ENCODE data around the gene NADK. TPM values are rescaled to one million over a fixed set of nuclear protein-coding genes. Genes with fewer than 3 reads are reported as not detected.

Gene NADK
- polyA plus RNA-seq, 1 donor from 2014 or later = 55.6 TPM

DNA sequence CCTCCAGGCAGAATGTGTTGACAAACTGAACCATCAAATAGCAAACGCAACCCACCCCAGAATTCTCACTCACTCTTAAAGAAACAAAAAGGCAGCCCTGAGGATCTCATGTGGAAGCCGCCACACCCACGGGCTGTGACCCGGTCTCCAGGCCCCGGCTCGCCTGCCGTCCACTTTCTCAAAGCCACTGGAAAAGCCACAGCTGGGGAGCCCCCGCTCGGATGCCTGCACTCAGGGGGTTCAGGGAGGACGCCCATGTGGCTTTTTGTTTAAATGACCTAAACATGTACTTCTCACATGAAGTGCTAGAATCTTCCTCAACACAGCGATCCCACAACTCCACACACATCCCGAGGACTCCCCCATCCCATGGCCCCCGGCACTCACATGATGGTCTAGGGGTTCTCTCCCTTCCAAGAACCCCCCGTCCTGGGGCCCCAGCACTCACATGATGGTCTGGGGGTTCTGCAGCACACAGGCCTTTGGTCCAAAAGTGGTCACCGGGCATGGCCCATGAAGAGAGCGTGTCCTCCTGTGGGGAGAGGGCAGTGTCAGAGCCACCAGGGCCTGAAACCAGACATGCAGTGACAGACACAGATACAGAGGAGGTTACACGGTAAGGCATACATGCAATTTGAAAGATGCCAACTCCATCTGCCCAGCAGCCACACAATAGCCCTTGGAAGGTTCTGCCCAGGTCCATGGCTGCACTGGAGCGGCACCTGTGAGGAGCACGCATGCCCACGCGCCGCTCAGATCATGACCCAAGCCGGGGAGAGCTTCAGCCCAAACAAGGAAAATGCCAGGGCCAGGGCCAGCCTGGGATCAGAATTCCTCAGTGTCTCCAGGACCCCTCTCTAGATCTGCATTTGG is 16.5 kb downstream of the NADK start:
- H3K27ac Mint-ChIP-seq = no peak overlapping the region
- H3K4me3 Mint-ChIP-seq = no peak overlapping the region
- H3K9me3 Mint-ChIP-seq = no peaks in the 10 kb centered on the region
- peaks cover 0 to 3% (median 0%) of the 10 kb centered on the region in 3 donors for H3K4me1 Mint-ChIP-seq
- H3K27me3 Mint-ChIP-seq = no peaks in the 10 kb centered on the region
- no peaks in the 10 kb centered on the region for H3K36me3 Mint-ChIP-seq

DNA sequence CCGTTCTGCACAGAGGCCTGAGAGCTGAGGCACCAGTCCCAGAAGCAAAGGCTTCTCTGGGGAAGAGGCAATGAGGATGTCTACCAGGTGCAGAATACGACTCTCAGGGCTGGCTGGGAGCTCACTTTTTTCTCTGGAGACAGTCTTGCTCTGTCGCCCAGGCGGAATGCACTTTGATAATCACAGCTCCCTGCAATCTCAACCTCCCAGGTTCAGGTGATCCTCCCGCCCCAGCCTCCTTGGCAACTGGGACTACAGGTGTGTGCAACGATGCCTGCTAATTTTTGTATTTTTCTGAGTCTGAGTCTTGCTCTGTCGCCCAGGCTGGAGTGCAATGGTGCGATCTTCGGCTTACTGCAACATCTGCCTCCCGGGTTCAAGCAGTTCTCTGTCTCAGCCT is 17.6 kb downstream of the NADK start:
- H3K27ac Mint-ChIP-seq = no peak overlapping the region
- no peaks in the 10 kb centered on the region for H3K36me3 Mint-ChIP-seq
- peaks cover 0 to 3% (median 0%) of the 10 kb centered on the region in 3 donors for H3K4me1 Mint-ChIP-seq
- H3K27me3 Mint-ChIP-seq = no peaks in the 10 kb centered on the region
- H3K9me3 Mint-ChIP-seq = no peaks in the 10 kb centered on the region
- no peak overlapping the region for H3K4me3 Mint-ChIP-seq

DNA sequence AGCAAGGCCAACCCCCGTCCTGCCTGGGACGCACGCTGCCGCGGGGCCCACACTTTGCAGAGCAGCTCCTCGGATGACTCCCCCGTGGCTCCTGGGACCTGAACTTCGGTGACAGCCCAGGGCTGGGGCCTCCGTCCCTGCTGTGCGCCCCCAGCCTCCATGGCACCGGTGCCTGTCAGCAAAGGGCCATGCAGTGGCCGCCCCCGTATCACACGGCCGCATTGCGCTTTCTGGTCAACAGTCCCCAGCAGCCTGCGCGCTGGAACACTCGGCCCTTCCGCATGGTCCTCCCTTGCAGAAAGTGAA is 18.0 kb downstream of the NADK start:
- Mint-ChIP-seq H3K27ac (no peak overlapping the region), H3K4me1 (peaks cover 0 to 3% (median 0%) of the 10 kb centered on the region in 3 donors), H3K9me3 (no peaks in the 10 kb centered on the region)

DNA sequence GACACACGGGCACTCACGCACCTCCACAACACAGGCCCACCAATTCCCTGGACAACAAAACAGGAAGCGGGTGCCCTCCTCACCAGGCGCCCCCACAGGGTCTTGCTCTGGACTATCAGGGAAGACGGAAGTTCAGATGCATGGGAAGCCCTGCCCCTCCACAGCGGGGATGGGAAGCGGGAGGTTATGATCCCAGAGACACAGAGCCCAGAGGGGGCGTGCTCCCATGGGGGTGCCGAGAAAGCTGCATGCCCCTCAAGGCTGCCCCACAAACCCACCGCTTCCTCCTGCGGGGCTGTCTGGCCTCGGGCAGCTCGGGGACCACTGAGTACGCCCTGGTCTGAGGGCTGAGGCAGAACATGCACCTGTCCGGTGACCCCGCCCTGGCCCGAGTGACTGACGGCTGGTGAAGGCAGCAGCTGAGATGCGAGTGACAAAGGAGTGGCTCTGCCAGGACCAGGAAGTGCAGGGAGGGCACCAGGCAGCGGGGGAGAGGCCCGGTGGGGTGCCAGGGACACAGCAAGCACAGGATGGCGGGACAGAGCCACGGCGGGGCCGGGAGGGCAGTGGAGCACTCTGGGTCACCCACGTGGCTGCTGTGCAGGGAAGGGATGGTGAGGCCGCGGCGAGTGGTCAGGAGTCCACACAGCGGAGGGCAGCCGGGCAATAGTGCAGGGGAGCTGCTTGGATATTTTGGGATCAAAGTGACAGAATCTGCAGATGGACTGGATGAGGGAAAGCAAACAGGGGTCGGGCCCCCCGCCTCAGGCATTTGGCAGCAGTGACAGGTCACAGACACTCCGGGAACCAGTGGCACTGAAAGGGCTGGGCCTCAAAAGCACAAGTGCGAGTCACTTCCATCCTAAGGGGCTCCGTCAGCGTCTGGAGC is 18.6 kb downstream of the NADK start:
- H3K27me3 Mint-ChIP-seq = no peaks in the 10 kb centered on the region
- no peaks in the 10 kb centered on the region for H3K9me3 Mint-ChIP-seq
- H3K4me3 Mint-ChIP-seq = peak overlapping the region in 1 of 4 donors; percentile 39
- peaks cover 0 to 3% (median 0%) of the 10 kb centered on the region in 3 donors for H3K4me1 Mint-ChIP-seq
- no peaks in the 10 kb centered on the region for H3K36me3 Mint-ChIP-seq
- no peak overlapping the region for H3K27ac Mint-ChIP-seq

More for the DNA sequence above, 18.0 kb downstream of the NADK start:
- H3K27me3 Mint-ChIP-seq = no peaks in the 10 kb centered on the region
- no peaks in the 10 kb centered on the region for H3K36me3 Mint-ChIP-seq
- H3K4me3 Mint-ChIP-seq = no peak overlapping the region

DNA sequence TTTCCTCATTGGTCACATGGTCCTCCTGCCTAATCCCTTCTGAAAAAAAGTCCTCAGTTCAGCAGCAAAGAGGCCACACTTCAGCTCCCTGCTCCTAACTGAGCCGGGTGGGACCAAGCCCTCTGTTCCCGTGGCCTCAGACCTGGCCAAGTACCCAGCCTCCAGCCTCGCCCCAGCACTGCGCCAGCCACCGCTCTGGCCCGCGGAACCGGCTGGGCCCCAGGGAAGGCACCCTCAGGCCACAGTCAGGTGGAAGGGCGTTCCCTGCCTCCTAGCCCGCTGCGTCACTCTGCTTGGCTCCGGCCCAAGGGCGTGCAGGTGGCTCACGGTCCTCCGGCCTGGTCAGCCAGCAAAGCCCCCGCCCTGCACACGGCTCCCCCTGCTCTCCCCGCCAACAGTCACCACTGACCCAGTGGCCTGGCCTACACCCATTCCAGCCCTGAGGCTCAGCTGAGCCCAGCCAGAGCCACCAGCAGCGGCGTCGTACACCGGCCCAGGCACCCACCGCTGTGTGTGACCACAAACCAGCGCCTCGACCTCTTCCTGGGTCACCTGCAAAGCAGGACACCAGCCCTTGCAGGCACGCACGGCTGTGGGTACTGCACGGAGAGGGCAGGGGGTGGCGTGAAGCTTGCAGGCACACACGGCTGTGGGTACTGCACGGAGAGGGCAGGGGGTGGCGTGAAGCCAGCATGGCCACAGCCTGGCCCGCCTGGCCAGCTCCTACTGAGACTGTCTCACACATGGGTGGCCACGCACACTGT is 19.4 kb downstream of the NADK start:
- Mint-ChIP-seq H3K4me1 (peaks cover 0 to 3% (median 0%) of the 10 kb centered on the region in 3 donors), H3K36me3 (no peaks in the 10 kb centered on the region), H3K27ac (no peak overlapping the region), H3K27me3 (no peaks in the 10 kb centered on the region), H3K4me3 (no peak overlapping the region), H3K9me3 (no peaks in the 10 kb centered on the region)

DNA sequence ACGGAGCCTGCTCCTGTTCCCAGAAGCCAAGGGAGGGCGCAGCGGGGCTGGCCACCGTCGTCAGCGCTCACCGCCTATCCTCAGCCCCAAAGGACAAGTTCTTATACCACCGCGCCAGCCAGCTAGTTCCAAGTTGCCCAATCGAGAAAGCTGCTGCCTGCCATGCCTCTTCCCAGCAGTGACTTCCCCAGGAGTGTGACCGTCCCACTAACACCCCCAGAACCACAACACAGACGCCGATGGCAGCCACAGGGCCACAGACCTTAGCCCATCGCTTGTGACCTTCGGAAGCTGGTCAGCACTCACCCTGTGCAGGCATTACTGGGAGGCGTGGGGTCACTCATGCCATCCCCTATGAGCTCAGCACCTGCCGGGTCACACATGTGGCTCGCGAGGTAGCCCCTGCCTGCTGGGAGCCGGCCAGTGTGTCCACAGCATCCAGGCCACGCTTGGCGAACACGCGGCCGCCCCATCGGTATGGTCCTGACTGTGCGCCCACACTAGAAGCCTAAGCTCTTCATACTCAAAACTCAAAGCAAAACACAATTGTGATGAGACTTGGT is 20.1 kb downstream of the NADK start:
- H3K36me3 Mint-ChIP-seq = no peaks in the 10 kb centered on the region
- no peaks in the 10 kb centered on the region for H3K27me3 Mint-ChIP-seq
- peaks cover 0 to 3% (median 0%) of the 10 kb centered on the region in 3 donors for H3K4me1 Mint-ChIP-seq
- peak overlapping the region in 1 of 3 donors; percentile 35 for H3K27ac Mint-ChIP-seq
- no peak overlapping the region for H3K4me3 Mint-ChIP-seq
- H3K9me3 Mint-ChIP-seq = no peaks in the 10 kb centered on the region

DNA sequence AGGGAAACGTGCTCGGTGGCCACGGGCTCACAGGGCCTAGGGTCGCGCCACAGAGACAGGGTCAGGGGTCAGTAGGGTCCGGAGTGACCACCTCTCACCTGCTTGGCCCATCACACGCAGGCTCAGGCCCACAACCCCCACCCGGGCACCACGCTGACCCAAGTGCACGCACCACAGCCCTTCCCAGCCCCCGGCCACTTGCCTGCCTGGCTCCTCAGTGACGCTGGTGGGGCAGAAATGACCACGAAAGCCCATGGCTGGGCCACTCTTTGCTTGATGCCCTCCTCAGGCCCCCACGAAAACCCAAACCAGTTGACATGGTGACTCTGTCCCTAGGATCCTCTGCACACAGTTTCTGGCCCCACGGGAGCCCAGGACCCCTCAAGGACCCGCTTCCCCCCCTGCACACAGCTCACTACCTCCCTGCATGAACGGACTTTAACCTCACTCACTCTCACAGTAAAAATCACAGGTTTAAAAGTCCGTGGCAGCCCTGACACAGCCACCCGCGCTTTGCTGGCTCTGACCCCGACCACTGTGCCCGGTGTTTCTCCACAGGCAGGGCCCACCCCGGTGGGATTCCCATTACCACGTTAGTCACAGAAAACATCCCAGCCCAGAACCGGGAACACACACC is 20.7 kb downstream of the NADK start:
- no peak overlapping the region for H3K4me3 Mint-ChIP-seq
- H3K4me1 Mint-ChIP-seq = peaks cover 0 to 3% (median 0%) of the 10 kb centered on the region in 3 donors
- H3K27me3 Mint-ChIP-seq = no peaks in the 10 kb centered on the region
- H3K36me3 Mint-ChIP-seq = no peaks in the 10 kb centered on the region
- H3K27ac Mint-ChIP-seq = peak overlapping the region in 1 of 3 donors; percentile 35
- H3K9me3 Mint-ChIP-seq = no peaks in the 10 kb centered on the region

DNA sequence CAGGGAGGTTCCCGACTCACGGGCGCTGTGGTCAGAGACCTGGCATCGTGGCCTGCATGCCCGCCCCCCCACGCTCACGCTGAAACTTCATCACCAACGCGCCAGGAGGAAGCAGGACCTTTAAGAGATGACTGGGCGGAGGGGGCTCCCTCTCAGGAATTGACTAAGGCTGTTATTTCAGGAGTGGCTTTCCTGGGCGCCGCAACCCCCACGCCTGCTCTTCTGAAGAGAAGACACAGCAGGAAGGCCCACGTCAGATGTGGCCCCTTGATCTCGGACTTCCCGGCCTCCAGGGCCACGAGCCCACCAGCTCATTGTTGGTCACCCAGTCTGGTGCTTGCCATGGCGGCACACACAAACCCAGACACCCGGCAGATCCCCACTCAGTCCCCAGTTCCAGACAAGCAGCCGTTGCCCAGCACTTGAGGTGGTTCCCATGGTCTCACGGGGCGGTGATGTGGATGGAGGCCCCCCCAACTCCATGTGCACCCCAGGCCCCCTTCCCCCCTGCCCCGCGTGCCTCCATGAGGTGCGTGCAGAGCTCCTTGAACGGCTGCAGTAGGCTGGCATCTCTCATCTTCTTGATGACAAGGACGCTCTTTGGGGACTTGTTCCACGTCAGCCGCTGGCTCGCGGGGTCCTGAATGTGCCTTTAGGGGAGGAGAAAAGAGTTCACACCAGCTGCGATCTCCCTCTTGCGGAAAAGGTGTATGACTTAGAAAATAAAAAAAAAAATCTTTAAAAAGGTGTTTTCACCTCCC is 21.4 kb downstream of the NADK start:
- Mint-ChIP-seq H3K4me1 (peaks cover 0 to 3% (median 0%) of the 10 kb centered on the region in 3 donors), H3K27me3 (no peaks in the 10 kb centered on the region), H3K27ac (no peak overlapping the region), H3K36me3 (no peaks in the 10 kb centered on the region), H3K9me3 (no peaks in the 10 kb centered on the region), H3K4me3 (no peak overlapping the region)

DNA sequence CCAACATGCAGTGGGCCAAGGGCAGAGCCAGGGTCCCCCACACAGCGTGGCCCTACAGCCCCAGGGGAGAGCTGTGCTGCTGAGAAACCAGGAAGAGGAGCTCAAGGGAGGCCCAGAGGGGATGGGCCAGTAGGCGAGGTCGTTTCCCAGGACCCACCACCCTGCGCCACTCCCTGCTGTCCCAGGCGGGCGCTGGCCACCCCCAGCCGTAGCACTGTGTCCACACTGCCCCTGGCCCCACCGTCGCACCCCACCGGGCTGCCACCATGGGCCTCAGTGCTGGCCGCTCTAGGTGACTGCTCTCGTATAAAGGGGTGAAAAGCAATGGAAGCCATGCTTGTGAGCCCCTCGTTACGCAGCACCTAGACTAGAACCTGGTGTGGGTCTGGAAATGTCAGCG is 22.4 kb downstream of the NADK start:
- Mint-ChIP-seq H3K4me1 (no peaks in the 10 kb centered on the region), H3K9me3 (no peaks in the 10 kb centered on the region), H3K4me3 (no peak overlapping the region), H3K36me3 (no peaks in the 10 kb centered on the region), H3K27ac (no peak overlapping the region), H3K27me3 (no peaks in the 10 kb centered on the region)

DNA sequence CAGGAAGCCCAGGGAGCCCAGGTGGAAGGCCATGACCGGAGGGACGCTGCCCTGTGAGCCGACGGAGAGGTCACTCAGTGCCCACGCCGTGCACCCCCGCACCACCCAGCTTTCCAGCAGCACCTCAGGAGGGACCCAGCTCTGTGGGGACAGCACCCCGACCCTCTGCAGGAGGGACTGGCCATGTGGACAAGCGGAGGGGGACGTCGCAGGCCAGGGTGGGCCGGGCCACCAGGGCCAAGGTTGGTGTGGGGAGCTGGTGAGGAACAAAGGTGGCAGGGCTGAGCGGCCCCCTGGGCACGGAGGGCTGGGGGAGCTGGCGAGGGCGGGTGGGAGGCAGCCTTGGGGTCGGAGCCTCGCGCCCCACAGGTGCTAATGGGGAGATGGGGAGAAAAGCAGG is 22.8 kb downstream of the NADK start:
- Mint-ChIP-seq H3K4me3 (no peak overlapping the region), H3K27ac (no peak overlapping the region)

DNA sequence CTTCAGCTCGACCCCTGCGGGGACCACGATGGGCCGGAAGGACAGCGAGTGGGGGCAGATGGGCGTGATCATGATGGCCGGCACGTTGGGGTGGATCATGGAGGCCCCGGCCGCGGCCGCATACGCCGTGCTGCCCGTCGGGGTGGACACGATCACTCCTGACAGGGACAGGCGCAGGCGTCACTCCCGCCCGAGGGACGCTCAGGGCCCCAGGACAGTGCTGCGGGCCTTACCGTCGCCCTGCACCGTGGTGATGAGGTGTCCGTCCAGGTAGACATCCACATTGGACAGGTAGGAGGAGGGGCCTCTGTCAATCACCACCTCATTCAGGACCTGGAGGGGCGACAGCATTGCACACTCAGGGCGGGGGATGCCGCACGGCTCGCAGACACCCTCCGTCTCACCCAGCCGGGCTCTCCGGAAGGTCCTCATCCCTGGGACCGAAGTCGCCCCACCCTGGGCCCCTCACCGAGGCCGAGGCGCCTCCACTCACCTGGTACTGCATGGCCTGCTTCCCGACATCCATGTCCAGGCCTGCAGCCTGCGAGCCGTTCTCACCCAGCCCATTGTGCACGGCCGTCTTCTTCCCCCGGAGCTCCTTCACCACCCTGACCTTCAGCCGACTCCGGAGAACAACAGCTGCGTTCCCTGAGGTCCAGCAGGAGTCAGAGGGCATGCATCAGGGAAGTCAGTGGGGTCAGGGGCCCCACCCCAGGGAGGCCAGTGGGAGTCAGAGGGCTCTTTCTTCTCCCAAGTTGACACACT is 24.0 kb downstream of the NADK start:
- Mint-ChIP-seq H3K4me3 (no peak overlapping the region), H3K27ac (no peak overlapping the region), H3K36me3 (no peaks in the 10 kb centered on the region)

More for the DNA sequence above, 22.8 kb downstream of the NADK start:
- H3K27me3 Mint-ChIP-seq = no peaks in the 10 kb centered on the region
- H3K9me3 Mint-ChIP-seq = no peaks in the 10 kb centered on the region
- H3K4me1 Mint-ChIP-seq = no peaks in the 10 kb centered on the region
- no peaks in the 10 kb centered on the region for H3K36me3 Mint-ChIP-seq

DNA sequence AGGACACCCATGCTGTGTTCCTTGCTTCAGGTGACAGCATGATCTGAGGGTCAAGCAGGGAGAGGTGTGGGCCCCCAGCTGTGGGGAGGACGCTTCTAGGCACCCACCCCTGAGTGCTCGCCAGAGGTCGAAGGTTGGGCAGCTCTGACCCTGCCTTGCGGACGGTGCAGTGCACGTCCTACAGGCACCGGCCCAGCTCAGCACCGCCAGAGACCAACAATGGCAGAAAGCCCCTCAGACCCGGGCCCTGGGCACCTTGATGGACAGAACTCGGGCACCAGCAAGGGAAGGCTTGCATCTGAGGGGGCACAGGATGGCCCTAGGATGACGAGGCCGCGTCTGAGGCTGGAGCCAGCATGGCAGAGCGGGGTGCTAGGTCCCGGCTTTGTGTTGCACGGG is 24.7 kb downstream of the NADK start:
- Mint-ChIP-seq H3K36me3 (no peaks in the 10 kb centered on the region), H3K4me3 (no peak overlapping the region), H3K4me1 (peaks cover 0 to 2% (median 0%) of the 10 kb centered on the region in 3 donors), H3K27ac (no peak overlapping the region), H3K9me3 (no peaks in the 10 kb centered on the region), H3K27me3 (no peaks in the 10 kb centered on the region)

More for the DNA sequence above, 24.0 kb downstream of the NADK start:
- Mint-ChIP-seq H3K9me3 (no peaks in the 10 kb centered on the region), H3K27me3 (no peaks in the 10 kb centered on the region), H3K4me1 (peaks cover 0 to 2% (median 0%) of the 10 kb centered on the region in 3 donors)
